ENCODE measurements around the gene LRRC55.

DNA sequence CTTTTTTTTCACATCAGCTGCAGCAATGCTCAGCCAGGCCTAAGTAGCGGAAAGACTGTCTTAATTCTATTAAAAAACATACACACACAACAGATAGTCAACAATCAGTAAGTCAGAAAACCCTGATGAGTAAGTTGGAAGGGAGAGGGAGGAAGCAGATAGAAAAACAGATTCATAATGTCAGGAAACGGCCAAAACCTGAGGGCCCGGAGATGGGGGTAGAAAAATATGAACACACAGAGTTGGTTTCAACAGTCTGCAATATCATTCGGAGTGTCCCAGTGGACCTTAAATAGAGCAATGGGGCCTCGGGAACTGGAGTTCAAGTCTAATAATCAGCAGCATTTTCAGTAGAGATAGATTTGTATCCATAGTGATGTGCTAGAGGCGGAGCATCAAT is 14.8 kb downstream of the LRRC55 start:
- no peak for TF ChIP-seq POLR2A (IDR thresholded peaks at IDR 0.05)
- no peak for TF ChIP-seq CTCF (IDR thresholded peaks at IDR 0.05)

Data from esophagus squamous epithelium (tissue), 4 donors.